ENCODE results near the gene POU2F2. TPM values are rescaled to one million over a fixed set of nuclear protein-coding genes. Genes with fewer than 3 reads are reported as not detected.

Gene POU2F2
- total and polyA plus RNA-seq, 9 of the 15 experiments (the other 6 are each of a cell fraction or from before 2014, with no cell fraction given), result 0.03 to 0.68 (median 0.14) TPM

- 9% methylated on average over 5 of the region's 5 CpGs for WGBS (ENCODE audit: insufficient coverage, low coverage, missing lambda C conversion rate)
- no peak overlapping the region for H3K4me3 ChIP-seq
- peak overlapping the region in 1 of 2 experiments; percentile 35; a peak in 1 of 4 replicates for H3K9ac ChIP-seq (ENCODE audit: insufficient read depth in 1 of 2, low read depth in 2 of 2, low read length in 2 of 2)
- peaks cover 49 to 66% of the 10 kb centered on the region in 2 experiments for H3K27me3 ChIP-seq (ENCODE audit: control insufficient read depth in 2 of 2, insufficient read depth in 2 of 2, low read length in 2 of 2)
- no peaks in the 10 kb centered on the region for H3K9me3 ChIP-seq (replicated peaks; ENCODE audit: control insufficient read depth, insufficient read depth, low read depth, low read length)
- no peaks in the 10 kb centered on the region for H3K36me3 ChIP-seq (ENCODE audit: control insufficient read depth, insufficient read depth, low read length)
- ChIA-PET POLR2A (interaction anchor here (1.0 to 1.8 kb wide), 2 partner anchors 11 to 19 kb away, joined by 3 to 5 read pairs; no protein-coding TSS in a partner anchor), CTCF (ENCODE audit: low intra/inter-chr PET ratio) (no interaction called here)
- H3K4me1 ChIP-seq (replicated peaks in 1 of 2; ENCODE audit: control insufficient read depth in 2 of 2, insufficient read depth in 2 of 2, low read length in 2 of 2), result no peaks in the 10 kb centered on the region; a peak in 2 of 5 replicates
- H3K79me2 ChIP-seq (ENCODE audit: control insufficient read depth, insufficient read depth, low read length), result no peaks in the 10 kb centered on the region
- DNase-seq (ENCODE audit: extremely low read depth in 1 of 4, low spot score in 3 of 4) (no peak), ATAC-seq (no peak), FAIRE-seq (no peak)
- H3K27ac ChIP-seq (ENCODE audit: extremely low read depth, low read depth, low read length), result no peak overlapping the region
- no peak overlapping the region for H3K4me2 ChIP-seq (ENCODE audit: insufficient read depth, low read length)
- peaks cover 7% of the 10 kb centered on the region; the same call in 1 of the 2 replicates for H4K20me1 ChIP-seq (replicated peaks; ENCODE audit: control insufficient read depth, insufficient read depth, low read length)
- TF ChIP-seq CHAMP1 (IDR thresholded peaks at IDR 0.05) (no peak), ZFP36 (IDR thresholded peaks at IDR 0.05; ENCODE audit: low read depth, low read length, partially characterized antibody) (peak; percentile 33)
- in situ Hi-C loops (cut with MboI) (loop anchor here (25.0 kb wide), 1 partner anchor 416 kb away; the partner anchor contains the start of gene CEACAM1), intact Hi-C loops (cut with micrococcal nuclease) (no loop called here)
- no TSS peak for BruUV-seq (replicated peaks)
- no peak overlapping the region for H2AFZ ChIP-seq (ENCODE audit: low read depth, low read length)
- H3K9me1 ChIP-seq (ENCODE audit: control insufficient read depth, insufficient read depth, low read length), result no peaks in the 10 kb centered on the region
Measured at GRCh38 chr19:42121036-42121621, 11.1 kb downstream of the POU2F2 start.

Measured in K562 (cell line).